BLaER1 treated with 17β-estradiol and CSF1 and Interleukin-3, amounts not matched to agents 10 nM and 100 nM (cell line): ENCODE data around the gene MYLK3.

ENCODE experiments used
- H3K27ac ChIP-seq, 11 experiments: shearing (Covaris generic); formaldehyde crosslinking; 2 replicates each; pipeline ENCODE4 v1.8.1; 2022
- H3K27me3 ChIP-seq, 11 experiments: shearing (Covaris generic); formaldehyde crosslinking; 2 replicates each; pipeline ENCODE4 v1.8.1; 2022
- H3K36me3 ChIP-seq, 11 experiments: shearing (Covaris generic); formaldehyde crosslinking; 2 replicates each; pipeline ENCODE4 v1.8.1; 2022
- H3K4me1 ChIP-seq, 10 experiments: shearing (Covaris generic); formaldehyde crosslinking; 2 replicates each; pipeline ENCODE4 v1.8.1; 2022
- H3K4me2 ChIP-seq, 11 experiments: shearing (Covaris generic); formaldehyde crosslinking; 2 replicates each; pipeline ENCODE4 v1.8.1; 2022
- H3K4me3 ChIP-seq, 10 experiments: shearing (Covaris generic); formaldehyde crosslinking; 2 replicates each; pipeline ENCODE4 v1.8.1; 2022
- H3K9ac ChIP-seq, 11 experiments: shearing (Covaris generic); formaldehyde crosslinking; 2 replicates each; pipeline ENCODE4 v1.8.1; 2022
- H3K9me3 ChIP-seq, 11 experiments: shearing (Covaris generic); formaldehyde crosslinking; replicated peaks in 1 of 11; 2 replicates each; pipeline ENCODE4 v1.8.1; 2022
- H4K20me1 ChIP-seq, 11 experiments: shearing (Covaris generic); formaldehyde crosslinking; 2 replicates each; pipeline ENCODE4 v1.8.1; 2022
- Cebpa-rat ChIP-seq, 11 experiments: shearing (Covaris generic); IDR thresholded peaks; 2 replicates each; pipeline ENCODE4 v1.8.1; 2022

Gene MYLK3

DNA sequence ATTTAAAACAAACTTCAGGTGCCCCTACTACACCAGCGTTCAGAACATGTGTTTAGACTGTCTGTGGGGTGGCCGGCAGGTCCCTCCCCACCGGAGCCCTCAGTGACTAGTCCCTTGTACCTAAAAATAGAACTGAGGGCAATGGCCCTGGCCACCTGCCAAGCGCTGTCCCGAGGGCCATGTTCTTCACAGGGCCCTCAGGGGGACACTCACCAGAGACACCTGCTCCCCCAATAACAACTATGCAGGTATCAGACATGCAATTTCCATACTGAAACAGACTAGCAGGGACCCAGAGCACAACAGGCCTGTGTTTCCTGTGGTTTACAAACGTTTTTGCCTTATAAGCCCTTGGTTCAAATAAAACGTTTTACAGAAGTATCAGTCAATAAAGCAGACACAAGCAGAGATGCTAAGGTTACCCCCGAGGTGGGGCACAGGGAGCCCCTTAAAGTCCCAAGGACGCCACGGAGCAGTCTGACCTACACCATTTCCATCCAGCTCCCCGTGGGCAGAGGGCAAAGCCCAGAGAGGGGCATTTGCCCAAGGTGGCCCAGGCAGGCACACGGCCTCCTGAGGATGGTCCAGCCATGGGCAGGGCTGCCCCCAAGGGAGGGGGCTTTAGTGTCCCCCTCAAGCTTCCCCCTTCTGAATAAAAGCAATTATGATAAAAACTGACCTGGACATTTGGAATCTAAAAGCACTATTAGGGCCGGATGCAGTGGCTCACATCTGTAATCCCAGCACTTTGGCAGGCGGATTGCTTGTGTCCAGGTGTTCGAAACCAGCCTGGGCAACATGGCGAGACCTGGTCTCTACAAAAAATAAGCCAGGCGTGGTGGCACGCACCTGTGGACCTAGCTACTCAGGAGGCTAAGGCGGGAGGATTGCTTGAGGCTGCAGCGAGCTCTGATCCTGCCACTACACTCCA is 896 bp upstream of the MYLK3 start:
- Histone ChIP-seq H3K4me1 (peaks cover 29 to 50% (median 41%) of the 10 kb centered on the region in 10 experiments), H3K9me3 (no peaks in the 10 kb centered on the region), H3K9ac (peak overlapping the region in 1 of 11 experiments; percentile 36; a peak in 1 of 22 replicates), H3K27me3 (no peaks in the 10 kb centered on the region), H3K27ac (0 out of 22 replicates have a peak overlapping the region, but pooled peaks of 1 of the 11 experiments have one; percentile 8), H3K4me2 (peak overlapping the region; percentile 45 to 87 (median 63)), H3K36me3 (no peaks in the 10 kb centered on the region), H3K4me3 (no peak overlapping the region; a peak in 1 of 20 replicates), H4K20me1 (no peaks in the 10 kb centered on the region)
- TF ChIP-seq Cebpa-rat (IDR thresholded peaks at IDR 0.05), result no peak

DNA sequence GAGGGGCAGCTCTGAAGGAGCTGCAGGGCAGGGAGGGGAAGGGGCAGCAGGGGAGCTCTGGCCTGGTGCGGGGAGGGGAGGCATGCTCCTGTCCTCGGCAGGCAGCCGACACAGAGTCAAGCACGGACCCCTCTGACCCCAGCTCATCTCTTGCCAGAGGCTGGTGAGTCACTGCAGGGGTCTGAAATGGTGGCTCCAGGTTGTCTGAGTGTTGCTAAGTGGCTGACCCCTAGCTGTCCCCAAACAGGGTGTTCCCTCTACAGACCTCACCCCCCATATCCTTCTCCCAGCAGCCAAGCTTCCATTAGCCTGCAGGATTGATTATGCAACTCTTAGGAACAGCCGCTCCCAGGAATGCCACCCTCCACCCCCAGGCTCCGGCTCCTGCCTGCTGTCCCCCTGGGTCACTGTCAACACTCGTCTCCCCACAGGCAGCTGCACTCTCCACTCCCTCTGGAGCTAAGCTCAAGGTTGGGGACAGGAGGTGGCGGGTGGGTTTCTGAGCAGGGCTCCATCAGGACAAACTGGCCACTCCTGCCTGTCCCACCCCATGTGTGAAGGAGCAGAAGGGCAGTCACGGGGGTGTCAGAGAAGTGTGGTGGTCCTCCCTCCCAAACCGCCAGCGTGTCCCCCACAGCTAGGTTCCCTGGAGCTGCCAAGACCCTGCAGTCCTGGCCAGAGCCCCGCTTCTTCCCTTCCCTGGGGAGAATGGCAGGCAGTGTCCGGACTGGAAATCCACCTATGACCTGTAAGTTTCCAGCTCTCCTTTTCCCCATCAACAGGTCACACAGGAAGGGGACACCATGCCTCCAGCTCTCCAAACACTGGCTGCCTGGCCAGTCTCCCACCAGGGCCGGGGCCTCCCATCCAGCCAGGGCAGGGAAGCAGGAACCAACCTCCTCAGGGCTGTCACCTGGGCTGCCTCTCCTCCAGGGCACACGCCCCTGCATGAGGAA is 1.0 kb downstream of the MYLK3 start:
- peak overlapping the region in 3 of 11 experiments; percentile 61 to 69 (median 68); a peak in 4 of 22 replicates for H3K4me2 ChIP-seq
- no peaks in the 10 kb centered on the region for H3K9me3 ChIP-seq
- 0 out of 22 replicates have a peak overlapping the region, but pooled peaks of 1 of the 11 experiments have one; percentile 8 for H3K27ac ChIP-seq
- no peak overlapping the region for H3K4me3 ChIP-seq
- H4K20me1 ChIP-seq, result no peaks in the 10 kb centered on the region
- no peaks in the 10 kb centered on the region for H3K36me3 ChIP-seq
- no peak for TF ChIP-seq Cebpa-rat (IDR thresholded peaks at IDR 0.05)
- no peaks in the 10 kb centered on the region for H3K27me3 ChIP-seq
- peaks cover 48 to 66% (median 58%) of the 10 kb centered on the region in 10 experiments for H3K4me1 ChIP-seq
- H3K9ac ChIP-seq, result no peak overlapping the region

- Histone ChIP-seq H3K36me3 (no peaks in the 10 kb centered on the region), H3K4me2 (peak overlapping the region in 10 of 11 experiments; percentile 5 to 82 (median 66); a peak in 14 of 22 replicates), H4K20me1 (no peaks in the 10 kb centered on the region), H3K4me1 (peaks cover 49 to 66% (median 59%) of the 10 kb centered on the region in 10 experiments), H3K27me3 (no peaks in the 10 kb centered on the region), H3K27ac (no peak overlapping the region), H3K4me3 (no peak overlapping the region), H3K9ac (no peak overlapping the region), H3K9me3 (no peaks in the 10 kb centered on the region)
- no peak for TF ChIP-seq Cebpa-rat (IDR thresholded peaks at IDR 0.05)
Measured at GRCh38 chr16:46745617-46746016, 2.5 kb downstream of the MYLK3 start.

- peak overlapping the region in 5 of 10 experiments; percentile 1 to 44 (median 21); a peak in 6 of 20 replicates for H3K4me3 ChIP-seq
- no peaks in the 10 kb centered on the region for H3K36me3 ChIP-seq
- TF ChIP-seq Cebpa-rat (IDR thresholded peaks at IDR 0.05), result no peak
- peaks cover 39 to 48% (median 45%) of the 10 kb centered on the region in 10 experiments for H3K4me1 ChIP-seq
- H3K4me2 ChIP-seq, result peak overlapping the region; percentile 56 to 82 (median 73)
- H3K27me3 ChIP-seq, result no peaks in the 10 kb centered on the region
- peak overlapping the region; percentile 60 to 87 (median 72) for H3K27ac ChIP-seq
- H3K9ac ChIP-seq, result peak overlapping the region; percentile 2 to 72 (median 59); a peak in 19 of 22 replicates
- no peaks in the 10 kb centered on the region for H4K20me1 ChIP-seq
- no peaks in the 10 kb centered on the region for H3K9me3 ChIP-seq
Measured at GRCh38 chr16:46743232-46743719, 4.9 kb downstream of the MYLK3 start.

DNA sequence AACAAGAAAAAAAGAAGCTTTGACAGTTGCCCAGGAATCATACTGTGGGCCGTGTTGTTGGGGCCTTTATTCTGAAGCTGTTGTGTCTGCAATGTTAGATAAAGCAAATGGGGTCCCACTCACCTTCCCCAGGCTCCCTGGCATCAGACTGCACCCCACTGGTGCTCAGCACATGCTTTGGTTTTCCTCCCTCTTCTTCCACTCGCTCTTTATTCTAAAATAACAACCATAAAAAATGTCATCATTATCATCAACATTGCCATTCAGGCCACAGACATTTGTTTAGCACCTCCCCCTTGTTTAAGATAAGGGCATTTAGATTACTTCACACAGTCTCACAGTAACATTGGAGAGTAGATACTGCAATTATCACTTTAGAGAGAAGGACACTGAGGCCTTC is 8.2 kb downstream of the MYLK3 start:
- Histone ChIP-seq H3K27ac (no peak overlapping the region), H3K27me3 (no peaks in the 10 kb centered on the region), H3K4me2 (no peak overlapping the region), H3K9me3 (no peaks in the 10 kb centered on the region), H3K9ac (no peak overlapping the region), H3K36me3 (no peaks in the 10 kb centered on the region), H3K4me1 (peaks cover 24 to 30% (median 26%) of the 10 kb centered on the region in 10 experiments), H4K20me1 (no peaks in the 10 kb centered on the region), H3K4me3 (no peak overlapping the region)
- TF ChIP-seq Cebpa-rat (IDR thresholded peaks at IDR 0.05), result no peak

DNA sequence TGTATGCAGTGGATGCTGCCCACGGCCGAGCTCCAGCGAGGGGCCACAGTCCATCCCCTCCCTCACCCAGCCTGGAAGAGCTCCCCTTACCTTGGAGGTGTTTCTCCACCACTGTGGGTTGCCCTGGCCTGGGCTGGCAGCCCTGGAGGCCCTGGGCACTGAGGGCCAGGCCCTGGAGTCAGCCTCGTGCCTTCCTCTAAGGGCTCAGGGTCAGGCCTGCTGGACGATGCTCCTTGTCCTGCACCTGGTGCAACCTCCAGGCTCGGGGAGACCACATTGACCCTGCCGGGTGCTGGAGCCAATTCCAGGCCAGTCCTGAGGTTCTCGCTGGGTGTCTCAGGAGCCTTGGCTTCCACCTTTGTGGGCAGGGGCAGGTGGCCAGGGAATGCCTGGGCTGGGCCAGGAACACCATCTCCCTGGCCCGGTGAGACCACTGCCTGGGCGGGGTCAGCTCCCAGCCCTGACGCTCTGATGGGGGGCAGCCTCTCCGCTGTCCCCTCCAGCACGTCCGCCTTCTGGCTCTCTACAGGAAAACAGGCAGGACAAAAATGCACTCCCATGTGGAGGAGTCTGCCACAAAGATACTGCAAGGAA is 10.4 kb downstream of the MYLK3 start:
- Histone ChIP-seq H3K9ac (no peak overlapping the region), H3K4me3 (no peak overlapping the region), H4K20me1 (no peaks in the 10 kb centered on the region), H3K27me3 (no peaks in the 10 kb centered on the region), H3K36me3 (no peaks in the 10 kb centered on the region), H3K27ac (no peak overlapping the region), H3K4me2 (no peak overlapping the region), H3K9me3 (no peaks in the 10 kb centered on the region), H3K4me1 (peaks cover 4 to 8% (median 5%) of the 10 kb centered on the region in 10 experiments)
- no peak for TF ChIP-seq Cebpa-rat (IDR thresholded peaks at IDR 0.05)

DNA sequence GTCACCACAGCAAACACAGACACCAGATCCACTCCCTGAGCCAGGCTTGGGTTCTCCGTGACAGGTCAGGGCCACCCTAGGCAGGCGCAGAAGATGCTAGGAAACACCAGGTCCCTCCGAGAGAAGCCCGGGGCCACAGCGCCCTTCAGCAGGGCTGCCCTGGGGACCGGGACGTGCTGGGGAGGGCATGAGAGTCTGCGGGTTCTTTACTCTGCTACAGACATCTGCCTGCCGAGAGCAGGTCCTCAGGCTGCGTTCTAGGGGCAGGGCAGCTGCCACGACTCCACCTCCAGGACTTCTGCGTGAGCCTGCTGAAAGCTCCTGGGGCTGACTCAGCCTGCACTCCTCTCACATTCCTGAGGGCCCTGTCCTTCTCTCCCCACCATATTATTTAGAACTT is 11.4 kb downstream of the MYLK3 start:
- no peaks in the 10 kb centered on the region for H3K27me3 ChIP-seq
- H3K4me2 ChIP-seq, result no peak overlapping the region
- H3K4me1 ChIP-seq, result peaks cover 6 to 10% (median 9%) of the 10 kb centered on the region in 10 experiments; a peak in 18 of 20 replicates
- no peaks in the 10 kb centered on the region for H4K20me1 ChIP-seq
- no peaks in the 10 kb centered on the region for H3K36me3 ChIP-seq
- 0 out of 22 replicates have a peak overlapping the region, but pooled peaks of 1 of the 11 experiments have one; percentile 9 for H3K9ac ChIP-seq
- no peak overlapping the region for H3K27ac ChIP-seq
- H3K9me3 ChIP-seq, result no peaks in the 10 kb centered on the region
- no peak overlapping the region for H3K4me3 ChIP-seq
- no peak for TF ChIP-seq Cebpa-rat (IDR thresholded peaks at IDR 0.05)

DNA sequence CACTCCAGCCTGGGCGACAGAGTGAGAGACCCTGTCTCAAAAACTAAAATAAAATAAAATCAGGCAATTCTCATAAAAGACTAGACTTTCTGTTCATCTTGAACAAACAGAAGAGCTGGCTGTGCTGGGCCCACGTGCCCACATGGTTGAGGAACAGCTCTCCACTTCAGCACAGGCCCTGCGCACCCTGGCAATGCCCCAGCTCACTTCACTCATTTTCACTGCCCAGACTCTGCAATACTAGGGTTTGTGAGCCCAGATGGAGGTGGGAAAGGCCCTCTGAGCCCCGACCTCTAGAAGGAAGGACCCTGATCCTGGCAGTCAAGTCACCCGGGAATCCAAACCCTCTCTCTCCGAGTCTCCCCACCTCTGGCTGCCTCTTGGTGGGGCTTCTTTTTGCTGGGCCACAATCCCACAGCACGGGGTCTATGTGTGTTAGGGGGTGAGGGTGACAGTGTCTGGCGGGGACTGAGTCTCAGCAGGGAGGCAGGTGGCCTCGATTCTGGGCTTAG is 14.8 kb downstream of the MYLK3 start:
- no peak overlapping the region for H3K9ac ChIP-seq
- H3K4me2 ChIP-seq, result no peak overlapping the region
- no peak overlapping the region for H3K27ac ChIP-seq
- peaks cover 6 to 10% (median 9%) of the 10 kb centered on the region in 10 experiments; a peak in 18 of 20 replicates for H3K4me1 ChIP-seq
- no peaks in the 10 kb centered on the region for H3K27me3 ChIP-seq
- no peaks in the 10 kb centered on the region for H4K20me1 ChIP-seq
- H3K36me3 ChIP-seq, result no peaks in the 10 kb centered on the region
- TF ChIP-seq Cebpa-rat (IDR thresholded peaks at IDR 0.05), result no peak
- H3K4me3 ChIP-seq, result no peak overlapping the region
- no peaks in the 10 kb centered on the region for H3K9me3 ChIP-seq
